DND-41 (cell line): ENCODE data around the gene ATXN2.
"Not testable (repeated sequence)": the region's sequence is repeated elsewhere in the genome, so short reads cannot be mapped to it uniquely, and the experiment has no call there.

Source experiments
- EZH2 ChIP-seq: IDR thresholded peaks from 3 replicates; pipeline ENCODE4 v1.6.1; 2012; ENCODE audit warnings: borderline replicate concordance, low read depth, mild to moderate bottlenecking, moderate library complexity, low read length, inconsistent platforms; ENCODE audit not compliant: severe bottlenecking
- TF ChIP-seq, protein P1 (sequence below): IDR thresholded peaks from 2 replicates; pipeline ENCODE4 v1.5.1; 2012; ENCODE audit warnings: borderline replicate concordance, low read length, moderate library complexity, mild to moderate bottlenecking; ENCODE audit not compliant: poor library complexity, severe bottlenecking; ENCODE audit errors: extremely low read depth

DNA sequence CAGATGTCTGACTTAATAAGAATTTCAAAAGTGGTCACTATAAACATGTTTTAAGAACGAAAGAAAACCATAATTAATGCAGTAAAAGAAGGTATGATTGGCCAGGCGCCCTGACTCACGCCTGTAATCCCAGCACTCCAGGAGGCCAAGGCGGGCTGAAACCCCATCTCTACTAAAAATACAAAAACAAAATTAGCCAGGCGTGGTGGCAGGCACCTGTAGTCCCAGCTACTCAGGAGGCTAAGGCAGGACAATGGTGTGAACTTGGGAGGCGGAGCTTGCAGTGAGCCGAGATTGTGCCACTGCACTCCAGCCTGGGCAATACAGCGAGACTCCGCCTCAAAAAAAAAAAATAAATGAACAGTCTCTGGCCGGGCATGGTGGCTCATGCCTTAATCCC lies 38.3 kb downstream of the ATXN2 start:
- TF ChIP-seq, protein P1, sequence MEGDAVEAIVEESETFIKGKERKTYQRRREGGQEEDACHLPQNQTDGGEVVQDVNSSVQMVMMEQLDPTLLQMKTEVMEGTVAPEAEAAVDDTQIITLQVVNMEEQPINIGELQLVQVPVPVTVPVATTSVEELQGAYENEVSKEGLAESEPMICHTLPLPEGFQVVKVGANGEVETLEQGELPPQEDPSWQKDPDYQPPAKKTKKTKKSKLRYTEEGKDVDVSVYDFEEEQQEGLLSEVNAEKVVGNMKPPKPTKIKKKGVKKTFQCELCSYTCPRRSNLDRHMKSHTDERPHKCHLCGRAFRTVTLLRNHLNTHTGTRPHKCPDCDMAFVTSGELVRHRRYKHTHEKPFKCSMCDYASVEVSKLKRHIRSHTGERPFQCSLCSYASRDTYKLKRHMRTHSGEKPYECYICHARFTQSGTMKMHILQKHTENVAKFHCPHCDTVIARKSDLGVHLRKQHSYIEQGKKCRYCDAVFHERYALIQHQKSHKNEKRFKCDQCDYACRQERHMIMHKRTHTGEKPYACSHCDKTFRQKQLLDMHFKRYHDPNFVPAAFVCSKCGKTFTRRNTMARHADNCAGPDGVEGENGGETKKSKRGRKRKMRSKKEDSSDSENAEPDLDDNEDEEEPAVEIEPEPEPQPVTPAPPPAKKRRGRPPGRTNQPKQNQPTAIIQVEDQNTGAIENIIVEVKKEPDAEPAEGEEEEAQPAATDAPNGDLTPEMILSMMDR = not testable (repeated sequence)
- TF ChIP-seq EZH2 = not testable (repeated sequence)
